ENCODE data around the gene PRMT5.

The PRMT5 gene

DNA sequence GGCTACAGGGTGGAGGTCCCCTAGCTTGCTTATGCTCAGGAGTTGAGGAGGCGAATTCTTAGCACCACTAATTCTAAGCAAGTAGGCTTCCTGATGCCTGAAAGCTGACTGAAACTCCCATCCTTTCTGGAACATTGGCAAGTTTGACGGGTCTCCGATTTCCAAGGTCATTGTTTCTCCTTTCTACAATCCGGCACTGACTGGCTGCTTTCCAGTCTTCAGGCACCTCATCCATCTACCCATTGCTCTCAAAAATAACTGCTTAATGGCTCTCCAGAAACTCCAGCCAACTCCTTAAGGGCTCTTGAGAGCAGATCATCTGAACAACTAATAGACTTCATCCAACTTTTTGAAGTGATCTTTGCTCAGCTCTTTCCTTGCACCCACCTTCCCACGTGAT lies 32.8 kb downstream of the PRMT5 start:
- Mint-ChIP-seq H3K9me3 (no peaks in the 10 kb centered on the region), H3K4me1 (ENCODE audit: low read depth) (peaks cover 15% of the 10 kb centered on the region), H3K27me3 (no peaks in the 10 kb centered on the region), H3K36me3 (ENCODE audit: low read depth) (peaks cover 32% of the 10 kb centered on the region), H3K27ac (no peak overlapping the region), H3K4me3 (no peak overlapping the region)
- DNase-seq, result no peak

DNA sequence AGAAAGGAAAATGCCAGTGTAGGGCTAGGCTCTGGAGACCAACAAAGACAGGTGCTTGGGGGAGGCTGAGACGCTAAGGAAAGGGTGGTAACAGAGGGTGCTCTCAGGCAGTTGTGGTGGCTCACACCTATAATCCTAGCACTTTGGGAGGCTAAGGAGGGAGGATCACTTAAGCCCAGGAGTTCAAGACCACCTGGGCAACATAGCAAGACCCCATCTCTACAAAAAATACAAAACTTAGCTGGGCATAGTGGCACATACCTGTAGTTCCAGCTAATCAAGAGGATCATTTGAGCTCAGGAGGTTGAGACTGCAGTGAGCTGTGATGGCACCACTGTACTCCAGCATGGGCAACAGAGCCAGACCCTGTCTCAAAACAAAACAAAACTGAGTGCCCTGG lies 33.8 kb downstream of the PRMT5 start:
- Mint-ChIP-seq H3K36me3 (ENCODE audit: low read depth) (peaks cover 24% of the 10 kb centered on the region), H3K4me3 (no peak overlapping the region), H3K9me3 (no peaks in the 10 kb centered on the region), H3K4me1 (ENCODE audit: low read depth) (peaks cover 15% of the 10 kb centered on the region), H3K27ac (peak overlapping the region; percentile 48), H3K27me3 (no peaks in the 10 kb centered on the region)
- DNase-seq, result no peak

DNA sequence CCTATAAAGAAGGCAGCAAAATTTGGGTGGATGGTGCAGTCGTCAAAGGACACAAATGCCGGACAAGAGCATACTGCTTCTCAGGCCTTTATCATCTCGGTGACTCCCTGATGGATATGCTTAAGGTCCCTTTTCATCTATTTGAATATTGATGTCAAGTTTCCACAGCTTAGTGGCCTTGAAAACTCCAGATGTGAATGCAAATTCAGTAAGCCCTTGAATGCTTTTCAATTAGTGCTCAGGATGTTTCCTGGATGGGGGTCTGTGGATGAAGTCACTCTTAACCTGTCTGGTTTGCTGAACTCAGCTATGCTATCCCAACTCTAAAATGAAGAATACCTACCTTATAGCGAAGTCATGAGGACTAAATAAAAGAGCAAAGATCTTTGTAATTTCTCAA lies 35.5 kb downstream of the PRMT5 start:
- peaks cover 17% of the 10 kb centered on the region for H3K36me3 Mint-ChIP-seq (ENCODE audit: low read depth)
- H3K27me3 Mint-ChIP-seq, result no peaks in the 10 kb centered on the region
- peaks cover 15% of the 10 kb centered on the region for H3K4me1 Mint-ChIP-seq (ENCODE audit: low read depth)
- no peak overlapping the region for H3K27ac Mint-ChIP-seq
- DNase-seq, result no peak
- no peaks in the 10 kb centered on the region for H3K9me3 Mint-ChIP-seq
- H3K4me3 Mint-ChIP-seq, result no peak overlapping the region

DNA sequence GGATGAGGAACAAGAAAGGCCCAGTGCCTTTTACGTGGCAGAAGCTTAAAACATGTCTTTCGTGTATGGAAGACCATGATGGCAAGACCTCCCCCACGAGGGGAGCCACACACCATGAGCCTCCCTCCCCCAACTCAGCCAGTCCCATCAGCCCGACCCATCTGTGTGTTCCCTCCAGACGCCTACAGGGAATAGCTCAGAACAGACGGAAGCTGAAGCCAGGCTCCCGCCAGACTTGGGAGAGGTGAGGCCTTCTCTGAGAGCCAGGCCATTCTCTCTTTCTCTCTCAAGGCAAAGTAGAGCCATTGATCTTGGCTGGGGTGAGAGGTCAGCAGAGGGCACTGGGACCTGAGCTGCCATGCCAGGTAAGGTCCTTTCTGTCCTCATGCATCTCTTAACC lies 36.7 kb downstream of the PRMT5 start:
- no peak overlapping the region for H3K27ac Mint-ChIP-seq
- H3K4me1 Mint-ChIP-seq (ENCODE audit: low read depth), result peaks cover 18% of the 10 kb centered on the region
- H3K36me3 Mint-ChIP-seq (ENCODE audit: low read depth), result peaks cover 6% of the 10 kb centered on the region
- no peaks in the 10 kb centered on the region for H3K9me3 Mint-ChIP-seq
- no peak overlapping the region for H3K4me3 Mint-ChIP-seq
- DNase-seq, result no peak
- H3K27me3 Mint-ChIP-seq, result no peaks in the 10 kb centered on the region

DNA sequence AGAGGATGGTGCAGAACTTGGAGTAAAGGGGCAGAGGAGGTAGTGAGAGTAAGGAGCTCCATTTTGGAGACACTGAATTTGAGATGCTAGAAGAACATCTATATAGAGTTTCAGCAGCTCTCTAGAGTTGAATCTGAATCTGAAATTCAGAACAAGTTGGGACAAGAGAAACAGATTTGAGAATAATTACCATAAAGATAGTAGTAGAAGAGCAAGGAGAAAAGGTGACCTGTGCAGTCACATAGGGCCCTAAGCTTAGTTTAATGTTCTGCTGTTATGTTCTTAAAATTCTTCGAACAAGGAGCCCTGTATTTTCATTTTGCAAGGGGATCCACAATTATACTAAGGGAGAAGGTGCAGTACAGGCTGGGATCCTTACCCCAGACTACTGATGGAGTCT lies 38.8 kb downstream of the PRMT5 start:
- H3K4me1 Mint-ChIP-seq (ENCODE audit: low read depth), result peaks cover 32% of the 10 kb centered on the region
- H3K9me3 Mint-ChIP-seq, result no peaks in the 10 kb centered on the region
- no peak overlapping the region for H3K27ac Mint-ChIP-seq
- no peak for DNase-seq
- no peak overlapping the region for H3K4me3 Mint-ChIP-seq
- peaks cover 4% of the 10 kb centered on the region for H3K36me3 Mint-ChIP-seq (ENCODE audit: low read depth)
- H3K27me3 Mint-ChIP-seq, result no peaks in the 10 kb centered on the region

DNA sequence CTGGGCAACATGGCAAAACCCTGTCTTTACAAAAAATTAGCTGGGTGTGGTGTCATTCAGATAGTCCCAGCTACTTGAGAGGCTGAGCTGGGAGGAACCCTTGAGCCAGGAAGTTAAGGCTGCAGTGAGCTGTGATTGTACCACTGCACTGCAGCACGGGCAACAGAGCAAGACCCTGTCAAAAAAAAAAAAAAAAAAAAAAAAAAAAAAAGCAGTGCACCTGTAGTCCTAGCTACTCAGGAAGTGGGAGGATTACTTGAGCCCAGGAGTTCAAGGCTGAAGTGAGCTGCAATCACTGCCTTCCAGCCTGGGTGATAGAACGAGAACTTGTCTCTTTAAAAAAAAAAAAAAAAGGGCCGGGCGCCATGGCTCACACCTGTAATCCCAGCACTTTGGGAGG lies 40.5 kb downstream of the PRMT5 start:
- DNase-seq, result no peak
- peaks cover 40% of the 10 kb centered on the region for H3K4me1 Mint-ChIP-seq (ENCODE audit: low read depth)
- no peak overlapping the region for H3K27ac Mint-ChIP-seq
- peaks cover 4% of the 10 kb centered on the region for H3K36me3 Mint-ChIP-seq (ENCODE audit: low read depth)
- H3K4me3 Mint-ChIP-seq, result no peak overlapping the region
- no peaks in the 10 kb centered on the region for H3K9me3 Mint-ChIP-seq
- no peaks in the 10 kb centered on the region for H3K27me3 Mint-ChIP-seq

DNA sequence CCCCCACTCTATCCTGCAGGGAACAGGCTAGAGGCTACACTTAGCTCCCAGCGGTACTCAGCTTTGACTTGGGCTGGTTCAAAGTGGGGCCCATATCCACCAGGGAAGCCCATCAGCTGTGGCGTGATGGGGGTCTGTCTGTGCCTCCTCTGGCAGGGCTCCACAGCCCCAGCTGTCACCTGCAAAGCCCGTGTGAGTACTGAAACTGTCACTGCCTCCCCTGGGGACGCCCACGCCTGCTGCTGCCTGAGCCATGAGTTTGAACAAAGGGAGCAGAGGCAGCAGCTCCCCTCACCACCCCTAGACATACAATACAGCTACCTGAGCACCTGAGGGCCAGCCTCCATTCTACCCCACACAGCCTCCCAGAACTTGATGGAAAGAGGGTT lies 41.2 kb downstream of the PRMT5 start:
- Mint-ChIP-seq H3K4me3 (peak overlapping the region; percentile 77), H3K27ac (peak overlapping the region; percentile 48), H3K4me1 (ENCODE audit: low read depth) (peaks cover 45% of the 10 kb centered on the region), H3K27me3 (no peaks in the 10 kb centered on the region), H3K9me3 (no peaks in the 10 kb centered on the region), H3K36me3 (ENCODE audit: low read depth) (peaks cover under 1% of the 10 kb centered on the region)
- DNase-seq, result peak; percentile 70

DNA sequence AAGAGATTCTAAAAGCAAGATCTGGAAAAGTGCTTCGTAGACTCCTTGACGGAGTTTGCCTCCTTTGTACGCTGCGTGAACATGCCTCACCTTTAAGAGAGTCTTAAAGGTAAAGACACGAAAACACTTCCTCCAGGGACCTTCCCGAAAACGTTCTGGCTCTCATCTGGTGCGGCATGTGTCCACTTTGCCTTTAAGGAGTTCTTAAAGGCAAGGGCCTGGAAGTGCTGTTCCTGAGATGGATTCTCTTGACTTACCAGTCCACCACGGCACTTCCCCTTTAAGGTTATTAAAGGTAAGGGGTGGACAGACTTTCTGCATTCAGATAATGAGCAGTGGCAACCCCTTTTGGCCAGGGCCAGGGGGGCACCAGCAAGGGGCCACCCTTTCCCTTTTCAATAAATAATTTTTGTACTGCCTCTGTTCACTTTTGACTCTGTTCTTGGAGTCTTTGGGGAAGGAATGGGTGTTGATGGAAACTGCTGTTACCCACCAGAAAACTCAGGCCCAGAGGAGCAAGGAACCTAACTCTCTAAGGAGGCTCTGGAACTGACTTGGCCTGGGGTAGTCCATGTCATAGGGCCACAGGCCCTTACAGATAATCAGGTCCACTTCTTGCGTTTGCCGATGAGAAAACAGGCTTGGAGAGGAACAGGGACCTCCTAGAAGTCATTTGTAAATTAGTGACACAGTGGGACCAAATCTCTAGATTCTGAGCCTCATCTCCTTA lies 41.8 kb downstream of the PRMT5 start:
- Mint-ChIP-seq H3K27ac (peak overlapping the region; percentile 86), H3K9me3 (no peaks in the 10 kb centered on the region), H3K27me3 (no peaks in the 10 kb centered on the region), H3K4me3 (peak overlapping the region; percentile 77), H3K36me3 (ENCODE audit: low read depth) (no peaks in the 10 kb centered on the region), H3K4me1 (ENCODE audit: low read depth) (peaks cover 49% of the 10 kb centered on the region)
- DNase-seq, result no peak

DNA sequence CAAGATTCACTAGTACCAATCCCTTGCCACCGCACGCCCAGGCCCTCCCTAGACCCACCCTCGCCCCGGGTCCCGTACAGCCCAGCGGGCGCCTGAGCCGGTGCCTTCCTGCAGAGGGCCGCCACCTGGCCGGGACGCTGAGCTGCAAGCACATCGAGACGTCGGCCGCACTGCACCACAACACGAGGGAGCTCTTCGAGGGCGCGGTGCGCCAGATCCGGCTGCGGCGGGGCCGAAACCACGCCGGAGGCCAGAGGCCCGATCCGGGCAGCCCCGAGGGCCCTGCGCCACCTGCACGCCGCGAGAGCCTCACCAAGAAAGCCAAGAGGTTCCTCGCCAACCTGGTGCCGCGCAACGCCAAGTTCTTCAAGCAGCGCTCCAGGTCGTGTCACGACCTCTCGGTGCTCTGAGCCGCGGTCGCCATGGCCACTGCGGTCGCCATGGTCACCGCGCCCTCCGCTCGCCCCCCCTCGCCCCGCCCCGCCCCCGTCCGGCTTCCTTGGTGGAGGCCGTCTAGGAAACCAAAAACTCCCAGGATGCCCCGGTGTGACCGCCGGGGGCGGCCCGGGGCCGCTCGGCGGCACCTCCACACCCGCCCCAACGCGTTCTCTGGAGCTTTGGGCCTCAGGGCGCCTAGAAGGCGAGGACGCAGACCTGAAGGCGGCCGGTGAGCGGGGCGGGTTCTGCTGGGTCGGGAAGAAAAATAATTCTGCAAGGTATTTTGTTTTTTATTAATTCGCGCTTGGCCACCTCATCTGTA lies 42.5 kb downstream of the PRMT5 start:
- peak overlapping the region; percentile 86 for H3K27ac Mint-ChIP-seq
- no peaks in the 10 kb centered on the region for H3K36me3 Mint-ChIP-seq (ENCODE audit: low read depth)
- no peaks in the 10 kb centered on the region for H3K27me3 Mint-ChIP-seq
- H3K4me3 Mint-ChIP-seq, result peak overlapping the region; percentile 77
- H3K4me1 Mint-ChIP-seq (ENCODE audit: low read depth), result peaks cover 51% of the 10 kb centered on the region
- DNase-seq, result peak; percentile 81
- H3K9me3 Mint-ChIP-seq, result no peaks in the 10 kb centered on the region

DNA sequence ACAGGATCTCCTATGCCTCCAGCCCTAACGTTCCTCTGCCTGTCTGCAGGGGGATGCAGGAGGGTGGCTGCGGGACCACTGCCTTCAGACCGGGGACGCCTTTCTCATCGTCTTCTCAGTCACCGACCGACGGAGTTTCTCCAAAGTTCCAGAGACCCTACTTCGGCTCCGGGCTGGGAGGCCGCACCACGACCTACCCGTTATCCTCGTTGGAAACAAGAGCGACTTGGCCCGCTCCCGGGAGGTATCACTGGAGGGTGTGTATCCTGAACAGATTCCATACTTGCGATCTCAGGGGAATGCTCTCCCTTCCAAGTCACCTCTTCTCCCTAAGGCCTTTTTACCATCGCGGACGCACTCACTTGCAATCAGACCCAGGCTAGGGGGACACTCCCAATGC lies 43.2 kb downstream of the PRMT5 start:
- no peak overlapping the region for H3K27ac Mint-ChIP-seq
- peak overlapping the region; percentile 24 for H3K4me3 Mint-ChIP-seq
- H3K9me3 Mint-ChIP-seq, result no peaks in the 10 kb centered on the region
- H3K36me3 Mint-ChIP-seq (ENCODE audit: low read depth), result no peaks in the 10 kb centered on the region
- peaks cover 51% of the 10 kb centered on the region for H3K4me1 Mint-ChIP-seq (ENCODE audit: low read depth)
- H3K27me3 Mint-ChIP-seq, result no peaks in the 10 kb centered on the region
- DNase-seq, result no peak

DNA sequence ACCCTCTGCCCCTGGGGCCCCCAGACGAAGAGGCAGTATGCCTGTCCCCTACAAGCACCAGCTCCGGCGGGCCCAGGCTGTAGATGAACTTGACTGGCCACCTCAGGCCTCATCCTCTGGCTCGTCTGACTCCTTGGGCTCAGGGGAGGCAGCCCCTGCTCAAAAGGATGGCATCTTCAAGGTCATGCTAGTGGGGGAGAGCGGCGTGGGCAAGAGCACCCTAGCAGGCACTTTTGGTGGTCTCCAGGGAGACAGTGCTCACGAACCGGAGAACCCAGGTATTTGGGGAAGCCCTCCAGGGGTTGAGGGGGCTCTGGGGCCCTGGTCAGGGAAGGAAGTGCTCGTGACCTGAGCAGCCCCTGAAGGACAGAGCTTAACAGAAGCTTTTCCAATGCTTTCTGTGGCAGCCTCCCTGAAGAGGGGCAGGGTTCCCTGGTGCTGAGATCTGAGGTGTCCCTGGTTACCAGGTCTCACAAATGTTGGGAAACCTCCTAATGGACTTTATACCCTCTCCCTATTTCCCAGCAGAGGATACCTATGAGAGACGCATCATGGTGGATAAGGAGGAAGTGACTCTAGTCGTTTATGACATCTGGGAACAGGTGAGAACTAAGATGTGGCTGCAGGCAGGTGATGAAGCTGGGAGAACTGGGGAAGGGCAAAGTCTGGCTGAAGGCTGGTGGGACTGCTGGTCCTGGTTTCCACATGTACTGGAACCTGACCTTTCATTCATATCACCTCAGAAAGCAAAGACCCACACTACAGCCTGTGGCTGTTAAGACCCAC lies 44.2 kb downstream of the PRMT5 start:
- H3K27me3 Mint-ChIP-seq, result no peaks in the 10 kb centered on the region
- H3K4me3 Mint-ChIP-seq, result no peak overlapping the region
- peaks cover 46% of the 10 kb centered on the region for H3K4me1 Mint-ChIP-seq (ENCODE audit: low read depth)
- H3K27ac Mint-ChIP-seq, result no peak overlapping the region
- DNase-seq, result no peak
- no peaks in the 10 kb centered on the region for H3K36me3 Mint-ChIP-seq (ENCODE audit: low read depth)
- no peaks in the 10 kb centered on the region for H3K9me3 Mint-ChIP-seq

DNA sequence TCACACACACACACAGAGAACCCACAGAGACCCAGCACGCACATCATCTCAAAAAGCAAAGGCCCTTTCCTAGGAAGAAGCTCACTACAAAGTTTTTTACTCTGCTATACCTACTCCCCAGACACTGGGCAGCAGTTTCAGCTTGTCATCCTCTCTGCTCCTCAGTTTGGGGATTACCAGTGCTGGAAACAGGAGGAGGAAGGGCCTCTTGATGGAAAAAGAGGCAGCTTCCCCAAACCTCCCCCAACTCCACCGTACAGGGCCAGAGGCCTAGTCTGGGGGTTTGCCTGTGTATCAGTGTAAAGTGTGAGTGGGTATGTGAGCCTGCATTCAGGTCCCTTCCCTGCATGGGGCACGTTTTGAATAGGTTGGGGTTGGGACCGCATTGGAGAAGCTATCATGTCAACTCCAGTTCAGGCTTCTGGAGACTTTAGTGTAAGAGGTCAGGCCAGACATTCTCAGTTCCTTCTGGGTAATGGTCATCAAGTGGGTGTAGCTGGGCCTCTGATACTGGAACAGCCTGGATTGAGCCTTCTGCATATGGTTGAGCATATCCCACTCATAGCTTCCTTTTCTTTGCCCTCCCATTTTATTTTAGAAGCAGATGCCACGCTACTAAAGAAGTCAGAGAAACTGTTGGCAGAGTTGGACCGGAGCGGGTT lies 45.0 kb downstream of the PRMT5 start:
- no peak for DNase-seq
- Mint-ChIP-seq H3K9me3 (no peaks in the 10 kb centered on the region), H3K4me3 (no peak overlapping the region), H3K27me3 (no peaks in the 10 kb centered on the region), H3K27ac (peak overlapping the region; percentile 1), H3K36me3 (ENCODE audit: low read depth) (peaks cover 6% of the 10 kb centered on the region), H3K4me1 (ENCODE audit: low read depth) (peaks cover 45% of the 10 kb centered on the region)

DNA sequence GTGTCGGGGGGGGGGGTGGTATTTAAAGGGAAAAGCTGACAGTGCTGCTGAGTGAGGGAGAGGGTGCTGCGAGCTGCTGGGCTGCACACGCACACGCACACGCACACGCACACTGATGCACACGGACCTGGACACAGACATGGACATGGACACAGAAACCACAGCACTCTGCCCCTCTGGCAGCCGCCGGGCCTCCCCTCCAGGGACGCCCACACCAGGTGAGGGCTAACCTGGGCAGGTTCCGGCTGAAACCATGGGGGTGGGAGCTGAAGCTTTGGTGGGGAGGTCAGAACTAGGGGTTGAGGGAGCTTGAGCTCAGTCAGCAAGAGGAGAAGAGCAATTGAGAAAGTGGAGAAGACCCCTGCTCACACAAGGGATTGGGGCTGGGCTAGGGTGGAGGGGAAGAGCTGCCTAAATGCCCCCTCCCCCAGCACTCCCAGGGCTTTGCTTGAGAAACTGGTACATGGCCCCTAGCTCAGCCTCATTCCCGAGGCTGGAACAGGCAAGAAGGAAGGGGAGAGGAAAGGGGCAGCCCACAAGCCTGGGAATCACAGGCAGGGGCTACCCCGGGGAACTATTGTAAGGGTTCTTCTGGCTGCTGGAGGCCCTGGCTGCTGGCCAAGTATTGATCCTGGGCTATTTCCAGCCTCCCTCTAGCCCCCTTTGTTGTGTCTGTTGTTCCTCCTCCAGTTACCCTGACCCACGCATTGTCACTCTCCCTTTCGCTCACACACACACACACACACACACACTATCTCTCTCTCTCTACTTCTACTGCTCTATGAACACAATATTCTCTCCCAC lies 45.8 kb downstream of the PRMT5 start, which contains the start of gene REM2:
Gene REM2, plus strand, starts transcription at position 50 of the 804 bp plus-strand sequence. Its CDS starts 66 bp downstream, at position 116.
- no peaks in the 10 kb centered on the region for H3K27me3 Mint-ChIP-seq
- H3K4me3 Mint-ChIP-seq, result no peak within 1 kb of the TSS
- no peak for DNase-seq
- no peaks in the 10 kb centered on the region for H3K9me3 Mint-ChIP-seq
- H3K36me3 Mint-ChIP-seq (ENCODE audit: low read depth), result peaks cover 12% of the 10 kb centered on the region
- peaks cover 42% of the 10 kb centered on the region for H3K4me1 Mint-ChIP-seq (ENCODE audit: low read depth)
- peak within 1 kb of the TSS; percentile 1 for H3K27ac Mint-ChIP-seq

Measured in activated T-cell treated with anti-CD3 and anti-CD28 coated beads, Interleukin-2, amount 50 U/mL, for 24 hours (primary cell).